Activated CD4-positive, alpha-beta T cell treated with anti-CD3 and anti-CD28 coated beads, Interleukin-2, amount 50 U/mL, for 1 hour (primary cell): ENCODE results near the gene NR4A1.
A peak's percentile ranks its signal among the peaks of the same experiment; 100 is the strongest.

Source experiments
- DNase-seq: peaks from one replicate; pipeline ENCODE4 v3.0.0-alpha.2; 2020

Gene NR4A1

DNA sequence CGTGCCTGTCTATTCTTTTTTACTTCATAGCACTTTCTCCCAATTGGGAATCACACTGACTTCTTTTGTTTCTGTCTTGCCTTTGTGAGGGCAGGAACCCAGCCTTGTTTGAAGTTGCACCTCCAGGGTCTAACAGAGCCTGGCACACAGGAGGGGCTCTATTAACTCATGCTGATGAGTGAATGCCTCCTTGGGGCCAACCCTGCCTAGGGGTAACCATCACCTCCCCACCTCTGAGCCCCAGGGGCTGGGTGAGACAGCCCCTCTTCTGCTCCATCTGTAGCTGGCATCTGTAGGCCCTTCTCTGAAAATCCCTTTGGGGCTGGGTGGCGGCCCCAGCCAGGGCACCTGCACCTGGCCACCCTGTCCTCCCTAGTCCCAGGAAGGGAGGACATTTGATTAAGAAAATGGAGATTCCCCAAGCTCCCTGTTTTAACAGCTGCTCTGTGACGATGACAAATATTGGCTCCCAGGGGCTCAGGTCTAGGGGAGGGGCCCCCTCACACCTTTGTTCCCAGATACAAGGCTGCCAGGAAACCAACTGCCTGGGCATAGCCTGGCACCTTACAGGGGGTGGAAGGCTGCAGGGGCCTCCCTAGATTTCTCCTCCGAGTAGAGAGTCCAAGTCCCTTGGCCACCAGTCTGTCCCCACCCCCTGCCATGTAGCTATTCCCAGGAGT lies 32.7 kb upstream of the NR4A1 start:
- no peak for DNase-seq

DNA sequence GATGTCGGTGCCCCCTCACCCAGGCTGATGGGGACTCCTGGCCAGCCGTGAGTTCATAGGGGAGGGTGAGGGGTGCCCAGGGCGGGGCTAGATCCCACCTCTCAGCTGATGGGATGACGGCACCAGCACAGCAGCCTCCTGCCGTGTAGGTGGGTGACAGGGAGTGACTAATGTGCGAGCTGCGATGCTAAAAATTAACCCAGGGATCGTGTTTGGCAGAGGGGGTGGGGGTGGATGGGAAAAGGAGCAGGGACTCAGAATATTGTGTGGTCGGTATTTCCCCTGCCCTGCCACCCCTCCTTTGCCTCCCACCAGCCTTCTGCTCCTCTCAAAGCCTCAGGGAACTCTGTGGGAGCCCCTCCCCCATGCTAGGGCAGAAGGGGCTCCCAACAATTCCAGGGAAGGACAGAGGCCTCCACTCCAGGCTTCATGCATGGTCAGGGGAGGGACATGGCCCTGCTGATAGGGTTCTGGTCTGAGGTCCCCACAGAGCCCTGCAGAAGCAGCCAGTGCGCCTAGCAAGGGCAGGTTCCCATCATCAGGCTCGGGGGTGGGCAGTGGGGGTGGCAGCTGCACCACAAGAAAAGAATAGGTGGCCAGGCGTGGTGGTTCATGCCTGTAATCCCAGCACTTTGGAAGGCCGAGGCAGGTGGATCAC lies 32.0 kb upstream of the NR4A1 start:
- no peak for DNase-seq

DNA sequence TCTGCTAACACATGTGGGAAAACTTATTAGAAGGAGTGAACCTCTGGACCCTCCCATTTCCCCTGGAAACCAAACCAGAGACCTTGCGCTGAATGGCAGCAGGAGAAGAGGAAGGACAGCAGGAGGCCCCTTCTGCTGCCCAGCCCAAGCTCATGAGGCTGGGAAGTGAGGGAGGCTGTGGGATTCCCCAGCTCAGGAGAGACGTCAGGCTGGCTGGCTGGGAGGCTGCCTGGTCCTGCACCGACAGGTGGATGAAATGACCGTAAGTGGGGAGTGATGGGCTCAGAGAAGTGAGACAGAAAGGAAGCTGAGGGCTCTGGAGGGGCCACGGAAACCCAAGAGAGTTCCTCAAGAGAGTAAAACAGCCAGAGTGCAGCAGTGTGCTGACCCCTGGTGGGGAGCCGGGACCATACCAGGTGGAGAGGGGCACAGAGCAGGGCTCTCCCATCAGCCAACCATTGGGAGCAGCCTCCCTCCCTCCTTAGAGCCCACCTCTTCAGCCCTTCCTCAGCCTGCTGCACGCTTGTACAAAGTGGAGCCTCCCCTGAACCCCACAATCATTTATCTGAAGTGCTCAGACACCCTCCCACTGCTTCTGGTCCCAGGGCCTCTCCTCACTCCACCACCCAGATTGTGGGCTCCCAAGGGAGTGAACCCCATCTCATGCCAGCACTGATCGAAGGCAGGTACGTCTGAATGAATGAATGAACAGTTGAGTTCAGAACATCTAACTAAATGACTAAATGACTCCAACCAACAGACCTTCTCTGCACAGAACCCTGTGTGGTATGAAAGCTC lies 30.5 kb upstream of the NR4A1 start:
- DNase-seq = peak; percentile 67

DNA sequence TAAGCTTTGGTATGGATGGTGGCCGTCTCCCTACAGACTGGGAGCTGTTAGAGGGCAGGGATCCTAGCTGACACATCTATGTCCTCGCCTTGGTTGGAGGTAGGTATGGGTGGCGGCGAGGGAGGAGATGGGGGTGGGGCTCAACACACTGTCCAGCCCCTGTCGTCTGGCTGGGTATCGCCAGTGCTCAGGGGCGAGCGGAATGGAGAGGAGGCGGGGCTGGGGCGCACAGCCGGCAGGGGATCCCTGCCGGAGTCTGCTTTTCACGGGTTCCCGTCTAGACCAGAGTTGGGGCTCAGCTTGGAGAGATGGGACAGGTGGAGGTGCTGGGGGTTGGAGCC lies 28.4 kb upstream of the NR4A1 start:
- DNase-seq = no peak

DNA sequence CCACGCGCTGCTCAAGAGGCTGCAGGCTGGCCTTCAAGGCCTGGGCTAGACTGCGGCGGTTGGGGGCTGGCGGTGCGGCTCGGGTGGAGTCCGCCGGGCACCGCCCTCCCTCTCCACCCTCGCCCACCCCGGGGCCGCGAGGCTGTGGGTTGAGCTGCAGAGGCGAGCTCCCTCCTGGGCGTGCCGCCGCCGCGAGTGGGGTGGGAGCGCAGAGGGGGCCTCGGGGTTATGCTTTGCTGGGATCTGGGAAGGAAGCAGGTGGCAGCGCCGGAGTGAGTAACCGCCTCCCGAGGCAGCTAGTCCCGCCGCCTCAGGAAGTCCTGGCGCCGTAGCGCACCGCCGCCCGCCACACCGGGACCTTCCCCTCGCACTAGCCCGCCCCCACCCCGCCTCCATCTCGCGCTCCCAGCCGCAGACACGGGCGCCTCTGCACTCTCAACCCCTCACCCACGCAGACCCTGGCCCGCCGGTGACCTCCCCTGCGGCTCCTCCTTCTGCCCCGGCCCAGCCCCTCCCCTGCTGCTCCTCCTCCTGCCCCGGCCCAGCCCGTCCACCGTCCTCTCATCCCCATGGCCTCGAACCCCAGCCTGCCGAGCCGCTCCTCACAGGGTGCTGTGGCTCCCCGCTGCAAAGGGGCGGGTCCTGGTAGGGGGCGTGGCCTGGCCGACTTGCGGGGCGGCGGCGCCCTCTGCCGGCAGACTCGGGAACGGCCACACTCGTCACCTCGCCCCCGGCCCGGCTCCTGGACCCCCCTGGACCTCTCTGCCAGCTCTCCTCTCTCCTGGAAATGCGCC lies 27.9 kb upstream of the NR4A1 start:
- peak; percentile 93 for DNase-seq

DNA sequence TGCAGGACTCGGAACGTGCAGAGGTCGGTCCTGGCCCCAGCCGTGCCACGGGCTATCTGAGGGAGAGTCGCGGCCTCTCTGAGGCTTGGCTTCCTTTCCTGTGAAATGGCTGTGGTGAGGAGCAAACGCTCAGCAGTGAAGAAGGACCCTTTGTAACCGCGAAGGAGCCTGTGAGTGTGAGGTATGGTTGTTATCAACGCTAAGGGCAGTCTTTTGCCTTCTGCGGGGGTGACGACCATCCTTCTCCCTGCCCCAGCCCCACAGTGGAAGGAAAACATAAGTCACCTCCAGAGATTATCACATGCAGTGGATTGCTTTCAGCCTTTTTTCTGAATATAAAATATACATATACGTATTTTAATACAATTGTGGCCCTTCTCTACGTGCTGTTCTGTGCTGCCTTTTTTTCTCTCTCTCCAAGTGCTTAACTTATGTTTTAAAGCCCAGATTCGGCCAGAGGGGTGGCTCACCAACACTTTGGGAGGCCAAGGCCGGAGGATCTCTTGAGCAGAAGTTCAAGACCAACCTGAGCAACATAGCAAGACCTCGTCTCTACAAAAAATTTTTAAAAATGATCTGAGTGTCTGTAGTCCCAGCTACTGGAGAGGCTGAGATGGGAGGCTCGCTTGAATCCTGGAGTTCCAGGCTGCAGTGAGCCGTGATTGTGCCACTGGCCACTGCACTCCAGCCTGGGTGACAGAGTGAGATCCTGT lies 27.1 kb upstream of the NR4A1 start:
- no peak for DNase-seq

DNA sequence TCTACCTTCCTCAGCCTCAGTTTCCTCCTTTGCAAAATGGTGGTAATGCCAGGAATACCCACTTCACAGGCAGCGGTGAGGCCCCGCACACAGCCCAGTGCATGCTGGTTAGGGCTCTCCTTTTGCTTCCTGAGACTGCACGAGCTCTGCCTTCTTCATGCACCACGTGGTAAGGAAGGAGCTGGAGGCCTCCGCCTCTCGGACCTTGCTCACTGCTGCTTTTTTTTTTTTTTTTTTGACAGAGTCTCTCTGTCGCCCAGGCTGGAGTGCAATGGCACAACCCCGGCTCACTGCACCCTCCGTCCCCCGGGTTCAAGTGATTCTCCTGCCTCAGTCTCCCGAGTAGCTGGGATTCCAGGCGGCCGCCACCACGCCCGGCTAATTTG lies 26.4 kb upstream of the NR4A1 start:
- DNase-seq = no peak

DNA sequence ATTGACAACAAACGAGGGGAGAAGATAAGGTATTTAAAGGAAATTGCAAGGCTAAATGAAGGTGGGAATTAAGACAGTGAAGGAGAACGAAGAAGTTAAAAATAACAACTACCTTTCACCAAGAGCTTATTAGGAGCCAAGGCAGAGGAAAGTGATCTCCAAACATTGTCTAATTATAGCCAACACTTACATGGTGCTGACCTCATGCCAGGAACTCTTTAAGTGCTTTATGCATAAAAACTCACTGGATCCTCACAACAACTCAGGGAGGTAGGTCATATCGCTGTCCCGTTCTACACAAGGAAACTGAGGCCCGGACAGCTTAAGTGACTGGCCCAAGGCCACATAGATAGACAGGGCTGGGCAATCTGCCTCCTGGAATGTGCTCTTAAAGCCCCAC lies 25.0 kb upstream of the NR4A1 start:
- no peak for DNase-seq

DNA sequence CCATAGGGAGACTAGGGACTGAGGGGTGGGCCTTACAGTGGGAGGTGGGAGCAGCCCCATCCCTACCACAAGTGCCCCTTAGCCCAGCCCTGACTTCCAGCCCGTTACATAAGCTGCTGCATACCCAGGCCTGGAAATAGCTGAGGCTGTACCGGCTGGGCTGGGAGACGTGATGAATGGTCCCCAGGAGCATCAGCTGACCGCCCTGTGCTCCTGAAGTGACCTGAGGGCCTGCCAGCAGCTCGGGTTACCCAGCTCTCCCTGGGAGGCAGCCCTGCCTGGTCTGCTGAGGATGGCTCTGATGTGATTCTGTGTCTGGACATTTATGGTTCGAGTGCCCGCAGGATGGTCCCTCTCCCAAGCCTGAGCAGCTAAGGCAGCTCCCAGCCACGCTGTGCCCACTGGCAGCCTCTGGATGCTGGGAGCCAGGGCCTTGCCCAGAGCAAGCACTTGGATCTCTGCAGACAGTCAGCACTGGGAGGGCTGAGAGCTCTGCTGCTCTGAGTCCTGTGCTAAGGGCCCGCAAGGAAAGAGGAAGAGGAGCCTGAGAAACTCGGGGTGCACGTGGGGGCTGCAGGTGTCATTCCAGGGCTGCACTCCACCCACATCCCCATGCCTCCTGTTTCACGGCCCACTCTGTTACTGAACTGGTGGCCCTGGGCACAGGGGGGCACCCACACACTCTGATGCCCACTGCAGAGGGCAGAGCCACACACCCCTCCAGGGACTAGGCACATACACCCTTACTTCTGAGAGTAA lies 24.0 kb upstream of the NR4A1 start:
- no peak for DNase-seq

DNA sequence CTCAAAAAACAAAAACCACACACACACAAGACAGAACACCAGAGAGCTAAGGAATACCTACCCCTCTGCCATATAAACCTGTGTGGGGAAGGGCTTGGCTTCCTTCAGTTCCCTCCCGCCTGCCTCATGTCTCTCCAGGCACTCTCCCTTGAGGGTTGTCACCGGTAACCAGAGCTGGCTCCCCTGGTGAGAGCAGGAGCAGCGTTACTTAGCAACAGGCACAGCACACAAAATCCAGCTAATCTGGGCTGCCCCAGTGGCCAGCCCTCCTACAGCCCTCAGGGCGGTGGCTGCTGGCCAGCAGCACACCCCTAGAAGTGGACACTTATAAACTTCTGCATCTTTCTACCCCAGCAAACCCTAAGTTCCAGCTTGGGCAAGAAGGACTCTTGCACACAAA lies 21.6 kb upstream of the NR4A1 start:
- DNase-seq = no peak

DNA sequence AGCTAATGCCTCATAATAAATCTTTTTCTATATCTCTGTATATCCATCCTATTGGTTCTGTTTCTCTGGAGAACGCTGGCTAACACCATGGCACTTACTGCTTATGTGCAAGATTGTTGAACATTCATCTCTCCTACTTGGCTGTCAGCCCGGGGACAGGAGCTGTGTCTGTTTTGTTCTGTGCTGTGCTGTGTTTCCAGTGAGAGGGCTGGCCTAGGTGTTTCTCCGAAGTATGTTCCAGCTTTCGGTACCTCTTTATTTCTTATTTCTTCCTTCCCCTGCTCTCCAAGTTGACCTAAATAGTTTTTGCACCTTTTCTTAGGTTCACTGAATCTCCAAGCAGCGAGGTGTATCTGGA lies 18.8 kb upstream of the NR4A1 start:
- no peak for DNase-seq

DNA sequence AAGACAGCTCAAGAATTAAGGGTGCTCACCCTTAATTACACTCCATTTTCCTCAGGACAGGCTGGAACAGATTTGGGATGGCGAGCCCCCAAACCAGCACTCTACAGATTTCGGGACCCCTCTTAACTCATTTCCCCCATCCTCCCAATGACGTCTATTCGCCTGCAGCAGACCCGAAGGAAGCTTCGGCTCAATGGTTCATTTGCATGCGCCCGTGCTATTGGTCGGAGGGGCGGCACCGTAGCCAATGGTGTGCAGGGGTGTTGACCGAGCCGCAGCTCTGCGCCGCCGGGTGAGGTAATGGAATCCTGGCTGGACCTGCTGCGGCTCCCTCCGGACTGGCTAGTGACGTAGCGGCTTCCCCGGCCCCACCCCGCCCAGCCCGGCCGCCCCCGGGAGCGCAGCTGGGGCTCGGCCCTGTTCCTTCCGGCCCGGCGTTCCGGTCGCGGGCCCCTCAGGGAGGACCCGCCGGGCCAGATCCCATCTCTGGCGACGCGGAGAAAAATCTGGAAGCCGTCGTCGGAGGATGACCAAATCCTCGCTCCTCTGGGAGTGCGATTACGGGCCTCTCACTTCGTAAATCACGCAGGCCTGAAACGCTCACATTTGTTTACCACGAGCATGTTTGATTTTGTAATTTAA lies 18.3 kb upstream of the NR4A1 start:
- peak; percentile 87 for DNase-seq

DNA sequence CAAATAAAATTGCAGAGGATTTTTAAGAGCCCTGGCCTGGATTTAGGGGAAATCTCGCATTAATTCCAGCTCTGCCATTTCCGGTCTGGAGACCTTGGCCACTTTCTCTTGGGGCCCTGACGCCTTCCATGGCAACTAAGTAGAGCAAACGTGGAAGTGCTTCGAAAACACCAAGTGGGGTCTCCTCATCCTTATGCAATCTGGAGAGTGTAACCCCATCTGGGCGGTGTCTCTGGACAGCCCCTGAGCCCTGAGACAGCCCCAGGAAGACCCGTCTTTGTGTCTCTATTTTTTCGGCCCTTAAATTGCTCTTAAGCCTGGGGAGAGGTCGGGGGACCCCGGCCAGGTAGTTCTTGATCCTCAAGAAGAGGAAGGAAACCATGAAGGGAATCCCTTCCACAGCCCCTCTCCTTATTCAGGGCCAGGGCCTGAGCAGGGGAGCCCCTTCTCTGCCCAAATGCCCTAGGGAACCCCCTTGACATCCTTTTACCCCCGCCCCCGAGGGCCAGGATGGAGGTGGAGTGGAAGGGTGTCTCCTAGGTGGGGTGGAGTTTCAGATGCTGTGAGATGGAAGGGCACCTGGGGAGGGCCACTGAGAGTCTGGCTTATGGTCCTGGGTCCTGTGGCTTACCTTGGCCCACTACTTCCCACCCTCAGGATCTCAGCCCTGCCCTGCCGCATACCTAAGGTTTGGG lies 17.6 kb upstream of the NR4A1 start:
- DNase-seq = no peak

DNA sequence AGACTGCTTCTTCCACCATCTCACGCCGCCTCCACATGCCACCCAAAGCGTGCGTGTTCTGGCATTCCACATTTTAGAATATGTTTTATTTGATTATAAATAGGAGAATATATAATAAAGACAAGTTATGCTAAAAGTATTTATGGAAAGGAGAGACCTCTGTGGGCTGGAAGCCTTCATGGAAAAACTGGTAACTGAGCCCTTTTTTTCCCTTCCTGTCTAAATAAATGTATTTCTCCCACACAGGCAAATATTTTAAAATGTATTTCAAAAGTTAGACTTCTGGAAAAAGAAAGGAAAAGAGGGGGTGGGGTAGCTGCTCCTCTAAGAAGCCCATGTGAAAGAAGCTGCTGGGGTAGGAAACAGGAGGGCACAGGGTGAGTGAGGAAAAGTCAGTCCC lies 16.1 kb upstream of the NR4A1 start:
- DNase-seq = no peak

DNA sequence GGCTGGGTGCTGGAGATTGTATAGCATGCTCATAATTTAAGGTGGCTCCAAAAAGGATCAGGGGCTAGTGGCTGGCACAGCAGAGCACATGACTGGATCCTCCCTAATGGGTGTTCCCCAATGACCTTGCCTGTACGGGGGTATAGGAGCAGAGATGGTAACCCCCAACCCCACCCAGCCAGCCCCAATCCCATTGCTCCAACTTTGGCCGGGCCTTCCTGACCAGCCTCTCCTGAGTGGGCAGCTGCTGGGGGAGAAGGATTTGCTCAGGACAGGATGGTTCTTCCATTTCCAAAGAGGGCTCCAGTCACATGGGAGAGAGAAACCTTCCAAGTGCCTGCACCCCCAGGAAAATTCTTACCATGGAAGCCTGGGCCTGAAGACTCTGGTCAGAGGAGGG lies 15.3 kb upstream of the NR4A1 start:
- DNase-seq = no peak

DNA sequence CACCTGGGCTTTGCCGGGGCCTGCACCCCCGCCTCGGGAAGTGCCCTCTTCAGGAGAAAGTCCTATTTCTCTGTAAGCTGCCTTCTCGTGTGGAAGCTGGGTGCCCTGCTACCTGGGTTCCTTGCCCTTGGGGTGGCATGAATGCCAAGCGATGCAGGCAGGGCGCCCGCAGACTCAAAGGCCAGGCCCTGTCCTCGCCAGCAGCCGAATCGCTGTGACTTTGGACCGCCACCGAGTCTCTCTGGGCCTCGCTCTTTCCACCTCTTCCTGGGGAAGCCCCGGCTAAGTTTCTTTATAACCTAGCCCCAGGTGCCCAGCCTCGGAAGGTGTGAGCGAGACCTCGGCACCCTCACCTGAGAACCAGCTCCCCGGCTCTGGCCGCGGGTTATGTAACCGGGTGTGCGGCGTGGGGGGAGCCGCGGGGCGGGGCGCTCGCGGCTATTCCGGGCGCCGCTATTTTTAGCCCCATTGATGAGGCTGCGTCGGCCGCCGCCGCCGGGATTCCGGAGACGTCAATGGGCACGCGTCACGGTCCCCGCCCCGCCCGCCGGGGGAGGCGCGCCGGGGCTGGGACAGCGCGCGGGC lies 14.6 kb upstream of the NR4A1 start:
- DNase-seq = peak; percentile 91

DNA sequence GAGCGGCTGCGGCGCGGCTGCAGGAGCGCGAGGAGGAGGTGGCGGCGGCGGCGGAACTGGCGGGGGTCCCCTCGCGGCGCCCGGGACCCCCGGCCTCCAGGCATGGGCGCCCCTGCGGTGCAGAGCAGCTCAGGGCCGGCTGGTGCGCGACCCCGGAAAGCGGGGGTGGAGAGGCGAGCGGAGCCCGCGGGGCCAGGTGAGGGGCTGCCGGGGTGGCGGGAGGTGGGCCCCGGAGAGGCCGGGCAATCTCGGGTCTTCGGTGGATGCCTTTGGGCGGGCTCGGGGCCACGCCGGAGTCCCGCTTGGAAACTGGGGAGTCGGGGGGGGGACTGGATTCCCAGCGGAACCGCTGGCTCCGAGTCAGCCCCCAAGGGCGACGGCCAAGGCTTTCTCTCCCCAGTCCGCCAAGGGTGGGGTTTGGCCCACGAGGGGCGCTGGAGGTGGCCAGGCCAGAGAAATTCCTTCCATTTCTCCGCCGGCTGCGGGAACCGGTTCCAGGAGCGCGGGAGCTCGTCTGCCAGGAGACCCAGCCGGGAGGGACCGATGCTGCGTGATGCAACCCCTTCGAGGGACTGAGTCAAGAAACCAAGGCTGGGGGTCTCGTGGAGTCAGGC lies 13.9 kb upstream of the NR4A1 start:
- no peak for DNase-seq

DNA sequence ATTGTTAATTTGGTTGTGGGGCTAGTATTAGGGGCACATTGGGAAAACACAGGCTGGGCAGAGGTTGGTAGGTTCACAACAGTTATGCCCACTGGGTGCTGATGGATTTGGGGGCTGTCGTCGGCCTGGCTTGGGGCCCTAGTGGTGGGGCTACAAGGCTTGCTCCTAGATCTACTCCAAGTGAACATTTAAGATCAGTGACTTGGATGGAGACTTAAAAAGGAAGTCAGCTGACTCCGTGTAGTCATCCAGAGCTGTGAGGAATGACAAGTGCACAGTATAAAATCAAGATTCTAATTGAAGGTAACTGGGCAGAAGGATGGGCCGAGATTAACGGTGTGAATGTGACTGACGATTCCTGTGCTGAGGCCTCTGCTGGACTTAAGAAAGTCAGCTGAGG lies 12.8 kb upstream of the NR4A1 start:
- DNase-seq = no peak

DNA sequence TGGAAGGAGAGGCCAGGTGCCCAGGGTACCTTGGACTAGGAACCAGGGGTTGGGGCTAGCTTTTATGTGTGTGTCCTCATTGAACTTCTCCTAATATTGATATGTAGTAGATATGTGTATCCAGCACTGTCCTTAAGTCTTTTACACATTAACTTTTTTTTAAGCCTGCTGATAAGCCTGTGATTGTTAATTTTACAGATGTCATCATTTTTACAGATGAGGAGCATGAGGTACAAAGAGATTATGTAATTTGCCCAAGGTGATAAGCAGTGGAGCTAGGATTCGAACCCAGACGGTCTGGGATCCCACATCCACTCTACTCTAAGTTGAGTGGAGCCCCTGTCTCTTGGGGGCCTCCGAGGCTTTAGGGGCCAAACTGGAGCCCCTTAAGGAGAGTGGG lies 10.2 kb upstream of the NR4A1 start:
- no peak for DNase-seq

DNA sequence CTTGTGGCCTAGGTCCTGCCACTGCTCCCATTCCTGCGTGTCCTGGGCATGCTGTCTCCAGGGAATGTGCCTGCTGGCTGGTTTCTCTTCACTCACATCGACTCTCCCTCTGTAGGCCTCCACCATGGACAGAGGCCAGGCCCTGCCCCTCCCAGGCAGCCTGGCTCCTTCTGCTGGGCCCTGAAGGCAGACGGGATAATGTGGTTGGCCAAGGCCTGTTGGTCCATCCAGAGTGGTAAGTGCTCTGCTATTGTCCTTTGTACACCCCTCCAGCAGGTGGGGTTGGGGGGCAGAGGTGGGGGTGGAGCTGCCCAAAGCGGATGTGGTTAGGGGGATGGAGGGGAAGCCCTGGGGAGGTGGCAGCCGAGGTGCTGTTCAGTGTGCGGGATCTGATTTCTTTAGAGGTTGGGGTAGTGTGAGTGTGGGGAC lies 9.5 kb upstream of the NR4A1 start:
- peak; percentile 41 for DNase-seq
